Activated naive CD4-positive, alpha-beta T cell treated with anti-CD3 and anti-CD28 coated beads for 36 hours (primary cell): ENCODE measurements around the gene IFI27. TPM values are rescaled to one million over a fixed set of nuclear protein-coding genes. Genes with fewer than 3 reads are reported as not detected.
"Not testable (repeated sequence)": the region's sequence is repeated elsewhere in the genome, so short reads cannot be mapped to it uniquely, and the experiment has no call there.

Experiments
- CTCF ChIA-PET: fragments of 350-600 bp; sonication (Branson Sonifier 250); formaldehyde crosslinking; loops from one replicate; lab custom pipeline; 2021; ENCODE audit warnings: antibody characterized with exemption; lab: Charles Lee
- DNase-seq: peaks from one replicate; pipeline ENCODE4 v3.0.0-alpha.2; 2020
- H3K27ac Mint-ChIP-seq: one replicate; pipeline ENCODE4 v1.8.0; 2021; ENCODE audit warnings: mild to moderate bottlenecking, mixed read lengths
- H3K27me3 Mint-ChIP-seq: one replicate; pipeline ENCODE4 v1.8.0; 2021; ENCODE audit warnings: low read depth, mixed read lengths
- H3K36me3 Mint-ChIP-seq: one replicate; pipeline ENCODE4 v1.8.0; 2021; ENCODE audit warnings: low read depth, mixed read lengths
- H3K4me1 Mint-ChIP-seq: one replicate; pipeline ENCODE4 v1.8.0; 2021; ENCODE audit warnings: low read depth, mixed read lengths
- H3K4me3 Mint-ChIP-seq: one replicate; pipeline ENCODE4 v1.8.0; 2021; ENCODE audit warnings: mild to moderate bottlenecking, moderate library complexity, mixed read lengths
- H3K9me3 Mint-ChIP-seq: one replicate; pipeline ENCODE4 v1.8.0; 2021; ENCODE audit warnings: mixed read lengths
- intact Hi-C: fragments of 100-400 bp; cut with micrococcal nuclease; formaldehyde crosslinking; loops from one replicate; pipeline ENCODE4 v1.15.1; 2023
- total RNA-seq, 2 experiments: library from RNA; stranded (reverse); gene quantifications; one replicate each; pipeline ENCODE4 v1.2.3, GENCODE V29; 2021

Gene IFI27
- total RNA-seq, 2 experiments from 2014 or later, result 1.5 to 2.3 TPM

DNA sequence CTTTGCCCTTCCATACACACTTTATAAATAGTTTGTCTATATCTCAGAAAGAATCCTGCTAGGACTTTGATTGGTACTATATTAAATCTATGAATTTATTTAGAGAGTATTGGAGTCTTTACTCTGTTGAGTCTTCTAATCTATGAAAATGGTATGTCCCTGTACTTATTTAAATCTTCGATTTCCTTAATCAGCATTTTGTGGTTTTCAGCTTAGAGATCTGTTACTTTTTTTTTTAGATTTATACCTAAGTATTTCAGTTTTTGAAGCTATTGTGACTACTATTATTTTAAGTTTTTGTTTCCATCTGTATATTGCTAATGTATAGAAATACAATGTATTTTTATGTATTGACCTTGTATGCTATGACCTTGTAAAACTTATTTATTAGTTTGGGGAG is 32.3 kb downstream of the IFI27 start:
- no peak for DNase-seq
- H3K27me3 Mint-ChIP-seq, result no peaks in the 10 kb centered on the region
- H3K4me3 Mint-ChIP-seq, result no peak overlapping the region
- CTCF ChIA-PET, result interaction anchor here (0.6 to 9.8 kb wide), 12 partner anchors 9 to 344 kb away, joined by 3 to 134 read pairs (median 4); no protein-coding TSS in a partner anchor
- no peaks in the 10 kb centered on the region for H3K36me3 Mint-ChIP-seq
- H3K27ac Mint-ChIP-seq, result no peak overlapping the region
- intact Hi-C loops, result no loop called here
- peaks cover 12% of the 10 kb centered on the region for H3K4me1 Mint-ChIP-seq
- no peaks in the 10 kb centered on the region for H3K9me3 Mint-ChIP-seq

GRCh38 chr14:94143239-94143638 is 32.7 kb downstream of the IFI27 start:
- Mint-ChIP-seq H3K9me3 (no peaks in the 10 kb centered on the region), H3K27me3 (no peaks in the 10 kb centered on the region)
- intact Hi-C loops, result no loop called here

DNA sequence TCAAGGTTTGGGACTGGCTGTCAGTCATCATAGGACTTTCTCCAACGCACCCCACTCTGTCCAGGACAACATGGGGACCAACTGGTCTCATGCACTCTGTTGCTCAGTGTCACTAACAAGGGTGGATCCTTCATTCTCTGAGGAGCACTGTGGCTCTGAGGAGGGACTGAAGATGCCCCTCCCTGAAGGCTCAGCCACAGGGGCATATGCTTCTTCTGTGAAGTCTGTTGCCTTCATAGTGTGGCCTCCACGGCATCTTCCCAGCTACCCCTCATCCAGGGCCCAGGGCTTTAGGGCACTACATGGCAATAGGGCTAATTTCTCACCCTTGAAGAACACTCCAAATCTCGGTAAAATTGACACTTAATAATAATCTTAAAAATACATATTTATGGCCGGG is 33.2 kb downstream of the IFI27 start:
- no peaks in the 10 kb centered on the region for H3K36me3 Mint-ChIP-seq
- H3K27me3 Mint-ChIP-seq, result no peaks in the 10 kb centered on the region
- H3K4me1 Mint-ChIP-seq, result peaks cover 12% of the 10 kb centered on the region
- intact Hi-C loops, result no loop called here
- CTCF ChIA-PET, result interaction anchor here (0.8 to 9.8 kb wide), 3 partner anchors 12 to 109 kb away, joined by 3 to 134 read pairs (median 3); no protein-coding TSS in a partner anchor
- no peak overlapping the region for H3K4me3 Mint-ChIP-seq
- H3K27ac Mint-ChIP-seq, result no peak overlapping the region
- DNase-seq, result no peak
- no peaks in the 10 kb centered on the region for H3K9me3 Mint-ChIP-seq

More at GRCh38 chr14:94143239-94143638, 32.7 kb downstream of the IFI27 start:
- H3K4me1 Mint-ChIP-seq, result peaks cover 12% of the 10 kb centered on the region
- CTCF ChIA-PET, result interaction anchor here (0.6 to 9.8 kb wide), 9 partner anchors 8 to 343 kb away, joined by 3 to 134 read pairs (median 4); no protein-coding TSS in a partner anchor
- DNase-seq, result peak; percentile 36
- H3K4me3 Mint-ChIP-seq, result no peak overlapping the region
- H3K36me3 Mint-ChIP-seq, result no peaks in the 10 kb centered on the region
- no peak overlapping the region for H3K27ac Mint-ChIP-seq

- Mint-ChIP-seq H3K4me3 (no peak overlapping the region), H3K27me3 (no peaks in the 10 kb centered on the region), H3K36me3 (no peaks in the 10 kb centered on the region), H3K27ac (no peak overlapping the region), H3K9me3 (no peaks in the 10 kb centered on the region), H3K4me1 (peaks cover 12% of the 10 kb centered on the region)
- CTCF ChIA-PET, result interaction anchor here (2.0 kb wide), 1 partner anchor 8 kb away, joined by 7 read pairs; no protein-coding TSS in a partner anchor
- DNase-seq, result peak; percentile 17
- intact Hi-C loops, result no loop called here
Measured at GRCh38 chr14:94144765-94145164, 34.2 kb downstream of the IFI27 start.

DNA sequence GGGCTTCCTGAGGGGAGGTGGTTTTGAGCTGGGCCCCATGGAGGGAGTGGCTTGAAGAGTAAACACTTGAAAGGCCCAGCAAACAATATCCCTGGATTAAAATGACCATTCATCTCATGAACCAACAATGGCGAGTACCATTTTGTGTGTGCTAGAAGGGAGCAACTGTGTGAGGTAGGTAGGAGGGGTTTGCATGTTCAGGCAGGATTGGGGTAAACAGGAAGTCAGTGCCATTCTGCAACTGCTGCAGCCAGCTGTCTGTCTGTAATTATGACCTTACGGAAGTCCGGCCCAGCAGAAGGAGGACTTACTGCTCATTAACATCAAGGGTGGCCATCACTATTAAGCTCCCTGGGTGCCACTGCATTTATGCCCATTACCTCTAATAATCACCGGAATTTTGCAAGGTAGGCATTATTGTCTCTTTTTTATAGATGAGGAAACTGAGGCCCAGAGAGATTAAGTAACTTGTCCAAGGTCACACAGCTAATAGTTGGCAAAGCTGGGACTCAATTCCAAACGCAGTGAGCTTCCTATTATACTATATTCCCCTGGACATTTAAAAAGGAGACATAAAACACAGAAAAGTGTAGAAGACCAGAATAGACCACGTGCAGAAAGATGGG is 35.5 kb downstream of the IFI27 start:
- peaks cover 12% of the 10 kb centered on the region for H3K4me1 Mint-ChIP-seq
- H3K27ac Mint-ChIP-seq, result no peak overlapping the region
- no peaks in the 10 kb centered on the region for H3K36me3 Mint-ChIP-seq
- H3K4me3 Mint-ChIP-seq, result no peak overlapping the region
- no peaks in the 10 kb centered on the region for H3K27me3 Mint-ChIP-seq
- no peak for DNase-seq
- H3K9me3 Mint-ChIP-seq, result no peaks in the 10 kb centered on the region
- intact Hi-C loops, result no loop called here
- CTCF ChIA-PET, result interaction anchor here (1.1 to 2.0 kb wide), 3 partner anchors 9 to 35 kb away, joined by 3 to 7 read pairs (median 4); no protein-coding TSS in a partner anchor

- no peak overlapping the region for H3K27ac Mint-ChIP-seq
- no peaks in the 10 kb centered on the region for H3K9me3 Mint-ChIP-seq
- H3K27me3 Mint-ChIP-seq, result no peaks in the 10 kb centered on the region
- H3K4me3 Mint-ChIP-seq, result no peak overlapping the region
- intact Hi-C loops, result no loop called here
- CTCF ChIA-PET, result interaction anchor here (0.6 to 1.8 kb wide), 5 partner anchors 11 to 21 kb away, joined by 3 to 7 read pairs (median 3); no protein-coding TSS in a partner anchor
- H3K36me3 Mint-ChIP-seq, result no peaks in the 10 kb centered on the region
- no peak for DNase-seq
- peaks cover 6% of the 10 kb centered on the region for H3K4me1 Mint-ChIP-seq
Measured at GRCh38 chr14:94152676-94153075, 42.1 kb downstream of the IFI27 start.

DNA sequence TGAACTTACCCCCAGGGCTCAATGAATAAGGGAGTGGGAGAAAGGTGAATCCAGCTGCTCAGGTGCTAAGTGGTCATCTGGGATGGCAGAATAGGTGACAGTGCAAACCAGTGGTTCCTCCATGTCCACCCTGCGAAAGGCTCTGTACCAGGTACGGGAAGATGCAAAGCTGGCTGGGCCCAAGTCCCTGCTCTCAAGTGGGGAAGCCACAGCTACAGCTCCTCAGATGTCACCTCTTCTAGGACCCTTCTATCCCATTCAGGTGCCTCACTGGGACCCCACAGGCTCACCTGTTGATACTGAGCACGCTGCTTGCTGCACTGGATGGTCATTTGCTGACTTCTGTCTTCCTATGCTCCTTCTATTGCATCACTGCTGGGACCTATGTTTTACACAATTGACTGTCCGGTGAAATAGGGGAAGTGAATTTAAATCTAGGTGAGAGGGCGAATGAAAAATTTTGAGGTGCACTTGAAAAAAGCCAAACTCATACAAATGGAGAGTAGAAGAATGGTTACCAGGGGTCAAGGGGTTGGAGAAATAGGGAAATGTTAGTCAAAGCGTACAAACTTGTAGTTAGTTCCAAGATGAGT is 43.3 kb downstream of the IFI27 start:
- no peak for DNase-seq
- peaks cover 18% of the 10 kb centered on the region for H3K4me1 Mint-ChIP-seq
- CTCF ChIA-PET, result interaction anchor here (1.8 kb wide), 1 partner anchor 17 kb away, joined by 7 read pairs; no protein-coding TSS in a partner anchor

DNA sequence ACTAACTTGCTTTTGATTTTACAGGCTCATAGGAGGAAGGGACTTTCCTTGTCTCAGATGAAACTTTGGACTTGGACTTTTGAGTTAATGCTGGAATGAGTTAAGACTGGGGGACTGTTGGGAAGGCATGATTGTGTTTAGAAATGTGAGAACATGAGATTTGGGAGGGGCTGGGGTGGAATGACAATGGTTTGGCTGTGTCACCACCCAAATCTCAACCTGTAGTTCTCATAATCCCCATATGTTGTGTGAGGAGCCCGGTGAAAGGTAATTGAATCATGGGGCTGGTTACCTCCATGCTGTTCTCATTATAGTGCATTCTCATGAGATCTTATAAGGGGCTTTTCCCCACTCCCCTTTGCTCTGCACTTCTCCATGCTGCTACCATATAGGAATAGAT is 45.6 kb downstream of the IFI27 start:
- Mint-ChIP-seq H3K27ac (peak overlapping the region; percentile 19), H3K4me1 (peaks cover 35% of the 10 kb centered on the region)
- intact Hi-C loops, H3K4me3 Mint-ChIP-seq, H3K9me3 Mint-ChIP-seq, H3K27me3 Mint-ChIP-seq, DNase-seq, H3K36me3 Mint-ChIP-seq: not testable (repeated sequence)
- CTCF ChIA-PET, result interaction anchor here (0.5 kb wide), 1 partner anchor 68 kb away, joined by 3 read pairs; no protein-coding TSS in a partner anchor

More for the DNA sequence above, 43.3 kb downstream of the IFI27 start:
- Mint-ChIP-seq H3K27ac (no peak overlapping the region), H3K9me3 (no peaks in the 10 kb centered on the region), H3K27me3 (no peaks in the 10 kb centered on the region), H3K4me3 (no peak overlapping the region), H3K36me3 (no peaks in the 10 kb centered on the region)
- intact Hi-C loops, result no loop called here

DNA sequence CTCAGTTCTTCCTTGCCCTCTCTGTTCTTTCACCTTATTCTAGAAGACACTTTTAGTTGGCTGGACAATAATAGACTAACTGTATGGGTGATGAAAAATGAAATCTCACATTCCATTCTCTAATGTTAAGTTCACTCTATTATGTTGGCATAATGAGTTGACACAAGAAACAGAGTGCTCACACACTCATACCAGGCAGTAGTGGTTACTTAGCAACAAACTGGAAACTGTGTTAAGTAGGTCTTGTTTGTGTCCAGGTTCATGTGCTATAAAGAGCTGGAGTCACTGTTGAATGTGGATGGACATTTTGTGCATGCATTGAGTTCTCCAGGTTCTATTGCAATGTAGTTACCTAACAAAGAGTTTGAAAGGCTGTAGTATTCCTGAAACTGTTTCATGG is 46.7 kb downstream of the IFI27 start:
- Mint-ChIP-seq H3K4me1 (peaks cover 44% of the 10 kb centered on the region), H3K9me3 (no peaks in the 10 kb centered on the region), H3K4me3 (no peak overlapping the region), H3K27me3 (no peaks in the 10 kb centered on the region), H3K36me3 (no peaks in the 10 kb centered on the region), H3K27ac (peak overlapping the region; percentile 18)
- intact Hi-C loops, result no loop called here
- CTCF ChIA-PET, result interaction anchor here (0.7 to 1.8 kb wide), 4 partner anchors 12 to 207 kb away, joined by 3 to 6 read pairs (median 4); no protein-coding TSS in a partner anchor
- no peak for DNase-seq

DNA sequence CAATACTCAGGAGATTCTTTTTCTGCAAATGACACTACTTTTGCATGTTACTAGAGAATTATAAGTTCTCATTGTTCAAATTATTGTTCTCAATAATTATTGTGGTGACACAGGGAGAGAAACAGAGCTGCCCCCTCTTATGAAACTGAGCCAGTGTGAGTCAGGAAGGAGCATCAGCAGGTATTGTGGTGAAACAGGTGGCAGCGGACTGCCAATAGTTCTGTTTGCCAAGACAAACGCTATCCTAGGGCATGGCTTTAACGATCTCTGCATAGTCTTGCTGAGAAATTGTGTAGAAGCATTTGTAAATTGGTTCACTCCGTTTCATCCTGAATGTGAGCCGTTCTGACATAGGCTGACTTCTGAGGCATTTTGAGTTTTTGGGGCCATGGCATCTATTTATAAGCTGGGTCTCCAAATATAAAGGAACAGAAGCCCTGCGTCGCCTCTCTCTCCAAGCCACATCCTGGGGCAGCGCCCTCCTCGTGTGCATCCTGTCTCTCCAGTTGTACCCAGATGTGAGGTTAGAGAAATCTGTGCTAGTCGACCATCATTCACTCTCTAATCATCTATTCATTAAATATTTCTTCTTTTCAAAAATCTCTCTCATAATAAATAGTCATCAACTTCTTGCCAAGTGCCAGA is 47.8 kb downstream of the IFI27 start:
- CTCF ChIA-PET, result interaction anchor here (1.0 to 1.8 kb wide), 4 partner anchors 10 to 198 kb away, joined by 3 to 6 read pairs (median 3); no protein-coding TSS in a partner anchor
- H3K4me1 Mint-ChIP-seq, result peaks cover 53% of the 10 kb centered on the region

GRCh38 chr14:94161058-94161457 is 50.5 kb downstream of the IFI27 start:
- Mint-ChIP-seq H3K4me1 (peaks cover 75% of the 10 kb centered on the region), H3K36me3 (no peaks in the 10 kb centered on the region), H3K9me3 (no peaks in the 10 kb centered on the region), H3K27ac (no peak overlapping the region), H3K27me3 (no peaks in the 10 kb centered on the region), H3K4me3 (no peak overlapping the region)
- CTCF ChIA-PET, result interaction anchor here (0.9 to 5.6 kb wide), 4 partner anchors 10 to 24 kb away, joined by 3 to 26 read pairs (median 6); no protein-coding TSS in a partner anchor
- DNase-seq, result no peak
- intact Hi-C loops, result loop anchor here (5.0 kb wide), 1 partner anchor 199 kb away; no protein-coding TSS in a partner anchor

More for the DNA sequence above, 47.8 kb downstream of the IFI27 start:
- intact Hi-C loops, result no loop called here
- Mint-ChIP-seq H3K36me3 (no peaks in the 10 kb centered on the region), H3K4me3 (no peak overlapping the region), H3K27ac (no peak overlapping the region), H3K9me3 (no peaks in the 10 kb centered on the region), H3K27me3 (no peaks in the 10 kb centered on the region)
- peak; percentile 54 for DNase-seq

DNA sequence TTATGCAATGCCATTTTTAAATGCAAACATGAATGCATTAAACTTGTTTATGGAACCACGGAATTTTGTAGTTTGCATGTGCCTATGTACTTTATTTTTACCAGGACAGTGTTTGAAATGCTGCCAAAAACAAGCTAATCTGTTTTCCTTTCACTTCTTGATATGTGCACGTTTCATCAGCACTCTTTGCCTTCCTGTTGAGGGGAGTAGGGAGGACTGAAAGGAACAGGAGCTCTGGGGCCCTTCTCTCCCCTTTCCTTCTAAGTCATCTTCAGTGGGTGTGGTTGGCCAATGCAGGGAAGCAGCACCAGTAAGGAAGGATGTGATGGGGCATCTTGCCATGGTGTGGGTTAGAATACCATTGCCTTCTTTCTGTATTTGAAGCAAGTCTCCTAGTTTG is 51.4 kb downstream of the IFI27 start:
- intact Hi-C loops, result loop anchor here (5.0 kb wide), 1 partner anchor 200 kb away; no protein-coding TSS in a partner anchor
- Mint-ChIP-seq H3K9me3 (no peaks in the 10 kb centered on the region), H3K4me3 (no peak overlapping the region), H3K27me3 (peaks cover 2% of the 10 kb centered on the region), H3K27ac (peak overlapping the region; percentile 38), H3K4me1 (peaks cover 74% of the 10 kb centered on the region), H3K36me3 (no peaks in the 10 kb centered on the region)
- peak; percentile 32 for DNase-seq
- CTCF ChIA-PET, result interaction anchor here (0.7 to 5.6 kb wide), 5 partner anchors 18 to 123 kb away, joined by 3 to 26 read pairs (median 5); no protein-coding TSS in a partner anchor
